GM23338 (cell line): ENCODE measurements around the gene TANGO2. TPM values are rescaled to one million over a fixed set of nuclear protein-coding genes. Genes with fewer than 3 reads are reported as not detected.

Experiments
- ATAC-seq: fragments of 200-7000 bp; cut with Tn5 transposase; 3 replicates; pipeline ENCODE4 v1.9.1; 2020
- DNase-seq: peaks from one replicate; pipeline ENCODE4 v3.0.0-alpha.2; 2015; ENCODE audit warnings: low spot score
- H2AFZ ChIP-seq: fragments of 200-600 bp; sonication (generic); 2 replicates; pipeline ENCODE4 v1.8.0; 2016; ENCODE audit warnings: antibody characterized with exemption, mild to moderate bottlenecking, moderate library complexity
- H3F3A ChIP-seq: fragments of 200-600 bp; sonication (generic); replicated peaks from 2 replicates; pipeline ENCODE4 v1.8.0; 2017; ENCODE audit warnings: antibody characterized with exemption, mixed run types, low read depth
- H3K27ac ChIP-seq: fragments of 200-600 bp; sonication (generic); 2 replicates; pipeline ENCODE4 v1.6.1; 2016; ENCODE audit warnings: low read depth
- H3K27me3 ChIP-seq: fragments of 200-600 bp; sonication (generic); 2 replicates; pipeline ENCODE4 v1.8.0; 2016; ENCODE audit warnings: mild to moderate bottlenecking, mixed run types, moderate library complexity; ENCODE audit not compliant: insufficient read depth
- H3K36me3 ChIP-seq: fragments of 200-600 bp; sonication (generic); 2 replicates; pipeline ENCODE4 v1.8.0; 2016; ENCODE audit warnings: mild to moderate bottlenecking; ENCODE audit not compliant: insufficient read depth
- H3K4me1 ChIP-seq: fragments of 200-600 bp; sonication (generic); 2 replicates; pipeline ENCODE4 v1.8.0; 2016; ENCODE audit warnings: mild to moderate bottlenecking, moderate library complexity; ENCODE audit not compliant: insufficient read depth
- H3K4me2 ChIP-seq: fragments of 200-600 bp; sonication (generic); 2 replicates; pipeline ENCODE4 v1.7.1; 2017; ENCODE audit warnings: mixed run types
- H3K4me3 ChIP-seq: fragments of 200-600 bp; sonication (generic); 2 replicates; pipeline ENCODE4 v1.6.1; 2016; ENCODE audit warnings: mixed run types
- H3K79me2 ChIP-seq: fragments of 200-600 bp; sonication (generic); replicated peaks from 2 replicates; pipeline ENCODE4 v1.8.0; 2017; ENCODE audit warnings: mild to moderate bottlenecking; ENCODE audit not compliant: insufficient read depth
- H3K9me2 ChIP-seq: fragments of 200-600 bp; sonication (generic); 2 replicates; pipeline ENCODE4 v1.8.0; 2017; ENCODE audit not compliant: insufficient read depth
- H4K20me1 ChIP-seq: fragments of 200-600 bp; sonication (generic); replicated peaks from 2 replicates; pipeline ENCODE4 v1.8.0; 2017; ENCODE audit warnings: mild to moderate bottlenecking; ENCODE audit not compliant: insufficient read depth
- H3K27ac Mint-ChIP-seq: 2 replicates; pipeline ENCODE4 v1.8.0; 2020; ENCODE audit warnings: inconsistent platforms, mild to moderate bottlenecking, moderate library complexity, mixed read lengths
- H3K27me3 Mint-ChIP-seq: 3 replicates; pipeline ENCODE4 v1.8.0; 2022; ENCODE audit warnings: low read depth, mild to moderate bottlenecking, moderate library complexity, mixed read lengths, inconsistent platforms; ENCODE audit not compliant: insufficient read depth, poor library complexity
- H3K36me3 Mint-ChIP-seq: 3 replicates; pipeline ENCODE4 v1.8.0; 2021; ENCODE audit warnings: low read depth, mild to moderate bottlenecking, inconsistent platforms, moderate library complexity, mixed read lengths
- H3K4me1 Mint-ChIP-seq: 3 replicates; pipeline ENCODE4 v1.8.0; 2020; ENCODE audit warnings: mild to moderate bottlenecking, inconsistent platforms, mixed read lengths
- H3K4me3 Mint-ChIP-seq: 3 replicates; pipeline ENCODE4 v1.8.0; 2021; ENCODE audit warnings: moderate library complexity, mild to moderate bottlenecking, inconsistent platforms, mixed read lengths
- H3K9me3 Mint-ChIP-seq: 3 replicates; pipeline ENCODE4 v1.8.0; 2020; ENCODE audit warnings: moderate library complexity, mild to moderate bottlenecking, inconsistent platforms, mixed read lengths
- CREB1 ChIP-seq: fragments of 250-450 bp; sonication (Bioruptor Pico); IDR thresholded peaks from 2 replicates; pipeline ENCODE4 v1.5.0; 2020; ENCODE audit warnings: low read depth, mild to moderate bottlenecking, moderate library complexity
- ETS1 ChIP-seq: IDR thresholded peaks from 2 replicates; pipeline ENCODE4 v1.6.1; 2016; ENCODE audit warnings: antibody characterized with exemption
- EZH2phosphoT487 ChIP-seq: fragments of 200-600 bp; sonication (generic); IDR thresholded peaks from one replicate; pipeline ENCODE4 v1.8.1; 2018; ENCODE audit warnings: antibody characterized with exemption; ENCODE audit not compliant: unreplicated experiment
- JUNB ChIP-seq: IDR thresholded peaks from one replicate; pipeline ENCODE4 v1.6.1; 2016; ENCODE audit warnings: antibody characterized with exemption; ENCODE audit not compliant: unreplicated experiment
- POLR2AphosphoS5 ChIP-seq: IDR thresholded peaks from 2 replicates; pipeline ENCODE4 v1.6.1; 2016; ENCODE audit warnings: antibody characterized with exemption, low read depth
- STAT1 ChIP-seq: IDR thresholded peaks from one replicate; pipeline ENCODE4 v1.6.1; 2016; ENCODE audit warnings: antibody characterized with exemption; ENCODE audit not compliant: unreplicated experiment
- ZNF114 ChIP-seq: fragments of 250-450 bp; sonication (Bioruptor Pico); IDR thresholded peaks from 2 replicates; pipeline ENCODE4 v1.5.0; 2020; ENCODE audit warnings: mild to moderate bottlenecking, moderate library complexity
- polyA plus RNA-seq: library from polyadenylated mRNA; unstranded; fragments of >200 nt; fragmentation: Nextera tagmentation; extraction: Ambion mirVana; gene quantifications from 2 replicates; pipeline ENCODE4 v1.2.1, GENCODE V29; 2016
- total RNA-seq: library from RNA; depleted of rRNA; stranded (reverse); fragments of >200 nt; shearing (Covaris generic); gene quantifications from 2 replicates; pipeline ENCODE4 v1.2.3, GENCODE V29; 2014
- TF ChIP-seq, protein P1 (sequence below), 2 experiments: fragments of 200-600 bp in 1 of 2; sonication (generic) in 1 of 2; conservative IDR thresholded peaks; 2 replicates each; pipeline versions ENCODE4 v1.5.1 to v1.6.1; 2016 to 2017; ENCODE audit warnings: antibody characterized with exemption in 2 of 2, low read depth in 2 of 2, mild to moderate bottlenecking in 2 of 2, moderate library complexity in 1 of 2
- TF ChIP-seq, protein P2 (sequence below): IDR thresholded peaks from one replicate; pipeline ENCODE4 v1.6.1; 2018; ENCODE audit warnings: antibody characterized with exemption; ENCODE audit not compliant: unreplicated experiment

TANGO2 gene
- total and polyA plus RNA-seq, 2 experiments from 2014 or later: 6.9 to 15.0 TPM

GRCh38 chr22:20033045-20033706 is 12.3 kb downstream of the TANGO2 start:
- H3K4me1 Mint-ChIP-seq: no peaks in the 10 kb centered on the region
- peaks cover 13% of the 10 kb centered on the region for H3K27me3 Mint-ChIP-seq
- Histone ChIP-seq H3F3A (no peaks in the 10 kb centered on the region), H3K4me1 (no peaks in the 10 kb centered on the region), H3K36me3 (no peaks in the 10 kb centered on the region), H3K27me3 (no peaks in the 10 kb centered on the region), H3K27ac (no peak overlapping the region), H3K79me2 (no peaks in the 10 kb centered on the region), H3K4me2 (no peak overlapping the region), H2AFZ (no peak overlapping the region), H3K4me3 (no peak overlapping the region), H3K9me2 (no peaks in the 10 kb centered on the region), H4K20me1 (no peaks in the 10 kb centered on the region; the same call in 1 of the 2 replicates)
- no peak overlapping the region for H3K4me3 Mint-ChIP-seq
- H3K9me3 Mint-ChIP-seq: no peaks in the 10 kb centered on the region
- TF ChIP-seq JUNB (no peak), EZH2phosphoT487 (no peak)
- H3K27ac Mint-ChIP-seq: no peak overlapping the region
- DNase-seq: no peak
- ATAC-seq: no peak
- H3K36me3 Mint-ChIP-seq: no peaks in the 10 kb centered on the region; the same call in 2 of the 3 replicates

GRCh38 chr22:20034143-20034542 is 13.2 kb downstream of the TANGO2 start:
- Histone ChIP-seq H3K9me2 (no peaks in the 10 kb centered on the region), H3K4me2 (no peak overlapping the region), H3K79me2 (no peaks in the 10 kb centered on the region), H3K4me1 (no peaks in the 10 kb centered on the region), H4K20me1 (no peaks in the 10 kb centered on the region; the same call in 1 of the 2 replicates), H3K27ac (no peak overlapping the region), H3K27me3 (no peaks in the 10 kb centered on the region), H3K4me3 (no peak overlapping the region), H2AFZ (no peak overlapping the region), H3K36me3 (no peaks in the 10 kb centered on the region), H3F3A (no peaks in the 10 kb centered on the region)
- ATAC-seq (no peak), DNase-seq (no peak)
- no peaks in the 10 kb centered on the region for H3K9me3 Mint-ChIP-seq
- H3K4me1 Mint-ChIP-seq: no peaks in the 10 kb centered on the region
- no peak overlapping the region for H3K4me3 Mint-ChIP-seq
- H3K27ac Mint-ChIP-seq: no peak overlapping the region
- H3K36me3 Mint-ChIP-seq: no peaks in the 10 kb centered on the region; the same call in 2 of the 3 replicates
- H3K27me3 Mint-ChIP-seq: peaks cover 13% of the 10 kb centered on the region
- TF ChIP-seq, protein P1, sequence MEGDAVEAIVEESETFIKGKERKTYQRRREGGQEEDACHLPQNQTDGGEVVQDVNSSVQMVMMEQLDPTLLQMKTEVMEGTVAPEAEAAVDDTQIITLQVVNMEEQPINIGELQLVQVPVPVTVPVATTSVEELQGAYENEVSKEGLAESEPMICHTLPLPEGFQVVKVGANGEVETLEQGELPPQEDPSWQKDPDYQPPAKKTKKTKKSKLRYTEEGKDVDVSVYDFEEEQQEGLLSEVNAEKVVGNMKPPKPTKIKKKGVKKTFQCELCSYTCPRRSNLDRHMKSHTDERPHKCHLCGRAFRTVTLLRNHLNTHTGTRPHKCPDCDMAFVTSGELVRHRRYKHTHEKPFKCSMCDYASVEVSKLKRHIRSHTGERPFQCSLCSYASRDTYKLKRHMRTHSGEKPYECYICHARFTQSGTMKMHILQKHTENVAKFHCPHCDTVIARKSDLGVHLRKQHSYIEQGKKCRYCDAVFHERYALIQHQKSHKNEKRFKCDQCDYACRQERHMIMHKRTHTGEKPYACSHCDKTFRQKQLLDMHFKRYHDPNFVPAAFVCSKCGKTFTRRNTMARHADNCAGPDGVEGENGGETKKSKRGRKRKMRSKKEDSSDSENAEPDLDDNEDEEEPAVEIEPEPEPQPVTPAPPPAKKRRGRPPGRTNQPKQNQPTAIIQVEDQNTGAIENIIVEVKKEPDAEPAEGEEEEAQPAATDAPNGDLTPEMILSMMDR (conservative IDR thresholded peaks at IDR 0.05; ENCODE audit: low read depth in 2 of 2): no peak
- TF ChIP-seq ETS1 (no peak), CREB1 (no peak), JUNB (no peak), STAT1 (no peak), ZNF114 (CRISPR knock-in tag) (no peak), POLR2AphosphoS5 (no peak)
- TF ChIP-seq, protein P2, sequence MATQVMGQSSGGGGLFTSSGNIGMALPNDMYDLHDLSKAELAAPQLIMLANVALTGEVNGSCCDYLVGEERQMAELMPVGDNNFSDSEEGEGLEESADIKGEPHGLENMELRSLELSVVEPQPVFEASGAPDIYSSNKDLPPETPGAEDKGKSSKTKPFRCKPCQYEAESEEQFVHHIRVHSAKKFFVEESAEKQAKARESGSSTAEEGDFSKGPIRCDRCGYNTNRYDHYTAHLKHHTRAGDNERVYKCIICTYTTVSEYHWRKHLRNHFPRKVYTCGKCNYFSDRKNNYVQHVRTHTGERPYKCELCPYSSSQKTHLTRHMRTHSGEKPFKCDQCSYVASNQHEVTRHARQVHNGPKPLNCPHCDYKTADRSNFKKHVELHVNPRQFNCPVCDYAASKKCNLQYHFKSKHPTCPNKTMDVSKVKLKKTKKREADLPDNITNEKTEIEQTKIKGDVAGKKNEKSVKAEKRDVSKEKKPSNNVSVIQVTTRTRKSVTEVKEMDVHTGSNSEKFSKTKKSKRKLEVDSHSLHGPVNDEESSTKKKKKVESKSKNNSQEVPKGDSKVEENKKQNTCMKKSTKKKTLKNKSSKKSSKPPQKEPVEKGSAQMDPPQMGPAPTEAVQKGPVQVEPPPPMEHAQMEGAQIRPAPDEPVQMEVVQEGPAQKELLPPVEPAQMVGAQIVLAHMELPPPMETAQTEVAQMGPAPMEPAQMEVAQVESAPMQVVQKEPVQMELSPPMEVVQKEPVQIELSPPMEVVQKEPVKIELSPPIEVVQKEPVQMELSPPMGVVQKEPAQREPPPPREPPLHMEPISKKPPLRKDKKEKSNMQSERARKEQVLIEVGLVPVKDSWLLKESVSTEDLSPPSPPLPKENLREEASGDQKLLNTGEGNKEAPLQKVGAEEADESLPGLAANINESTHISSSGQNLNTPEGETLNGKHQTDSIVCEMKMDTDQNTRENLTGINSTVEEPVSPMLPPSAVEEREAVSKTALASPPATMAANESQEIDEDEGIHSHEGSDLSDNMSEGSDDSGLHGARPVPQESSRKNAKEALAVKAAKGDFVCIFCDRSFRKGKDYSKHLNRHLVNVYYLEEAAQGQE: no peak
